ENCODE data around the gene SPDYC.

DNA sequence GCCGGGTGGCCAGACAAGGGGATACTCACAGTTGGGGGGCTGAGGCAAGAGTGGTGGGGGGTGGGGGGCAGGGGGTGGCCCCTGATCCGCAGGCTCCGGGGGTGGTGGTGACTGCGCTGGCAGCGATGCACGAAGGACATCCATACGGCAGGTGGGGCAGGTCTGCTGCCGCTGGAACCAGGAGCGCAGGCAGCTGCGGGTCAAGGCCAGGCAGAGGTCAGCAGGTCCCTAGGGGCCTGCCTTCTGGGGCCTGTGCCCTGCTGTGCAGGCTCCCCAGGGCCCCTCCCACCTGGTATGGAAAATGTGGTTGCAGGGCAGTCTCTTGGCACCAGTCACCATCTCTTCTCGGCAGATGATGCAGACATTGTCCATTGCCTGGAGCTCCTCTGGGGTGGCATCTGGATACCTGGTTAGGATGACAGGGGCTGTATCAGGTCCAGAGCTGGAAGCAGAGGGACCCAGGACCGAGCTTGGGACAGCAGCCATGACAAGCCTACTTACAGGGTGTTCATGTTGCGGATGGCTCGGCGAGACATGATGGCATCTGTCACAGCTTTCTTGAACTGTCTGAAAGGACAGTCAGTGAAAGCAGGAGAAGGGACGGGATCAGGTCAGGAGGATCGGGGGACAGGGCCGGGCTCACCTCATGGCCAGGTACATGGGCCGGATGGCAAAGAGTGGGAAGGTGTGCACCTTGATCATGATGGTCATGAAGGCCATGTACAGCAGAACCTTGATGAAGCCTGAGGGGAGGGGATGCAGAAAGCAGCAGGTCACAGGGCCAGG lies 39.2 kb upstream of the SPDYC start:
- TF ChIP-seq, protein P1, sequence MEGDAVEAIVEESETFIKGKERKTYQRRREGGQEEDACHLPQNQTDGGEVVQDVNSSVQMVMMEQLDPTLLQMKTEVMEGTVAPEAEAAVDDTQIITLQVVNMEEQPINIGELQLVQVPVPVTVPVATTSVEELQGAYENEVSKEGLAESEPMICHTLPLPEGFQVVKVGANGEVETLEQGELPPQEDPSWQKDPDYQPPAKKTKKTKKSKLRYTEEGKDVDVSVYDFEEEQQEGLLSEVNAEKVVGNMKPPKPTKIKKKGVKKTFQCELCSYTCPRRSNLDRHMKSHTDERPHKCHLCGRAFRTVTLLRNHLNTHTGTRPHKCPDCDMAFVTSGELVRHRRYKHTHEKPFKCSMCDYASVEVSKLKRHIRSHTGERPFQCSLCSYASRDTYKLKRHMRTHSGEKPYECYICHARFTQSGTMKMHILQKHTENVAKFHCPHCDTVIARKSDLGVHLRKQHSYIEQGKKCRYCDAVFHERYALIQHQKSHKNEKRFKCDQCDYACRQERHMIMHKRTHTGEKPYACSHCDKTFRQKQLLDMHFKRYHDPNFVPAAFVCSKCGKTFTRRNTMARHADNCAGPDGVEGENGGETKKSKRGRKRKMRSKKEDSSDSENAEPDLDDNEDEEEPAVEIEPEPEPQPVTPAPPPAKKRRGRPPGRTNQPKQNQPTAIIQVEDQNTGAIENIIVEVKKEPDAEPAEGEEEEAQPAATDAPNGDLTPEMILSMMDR (conservative IDR thresholded peaks at IDR 0.05; ENCODE audit: low read depth, low read length): no peak
- no peak for TF ChIP-seq EZH2 (IDR thresholded peaks at IDR 0.05; ENCODE audit: low read length, unreplicated experiment)

All from PC-3 (cell line).